Aorta (tissue), 5 donors: ENCODE measurements around the gene CABP2. TPM values are rescaled to one million over a fixed set of nuclear protein-coding genes. Genes with fewer than 3 reads are reported as not detected.

ENCODE experiments used
- ATAC-seq: fragments of 200-7000 bp; cut with Tn5 transposase; one replicate; pipeline ENCODE4 v1.9.1; 2022; ENCODE audit warnings: moderate library complexity; ENCODE audit not compliant: low FRiP score
- DNase-seq, 2 donors: peaks; one replicate each; pipeline ENCODE4 v3.0.0-alpha.2; 2020
- H3K27ac ChIP-seq, 2 donors: one replicate each; pipeline ENCODE4 v1.5.1; 2013; ENCODE audit warnings: low read length in 2 of 2, mild to moderate bottlenecking in 2 of 2, moderate library complexity in 2 of 2, control low read depth in 1 of 2, inconsistent platforms in 1 of 2, low read depth in 1 of 2
- H3K27me3 ChIP-seq, 2 donors: one replicate each; pipeline ENCODE4 v1.6.1; 2013; ENCODE audit warnings: control low read depth in 1 of 2, low read length in 1 of 2, mild to moderate bottlenecking in 1 of 2, moderate library complexity in 1 of 2; ENCODE audit not compliant: insufficient read depth in 2 of 2, control insufficient read depth in 1 of 2
- H3K36me3 ChIP-seq, 2 donors: one replicate each; pipeline ENCODE4 v1.6.1; 2013; ENCODE audit warnings: control low read depth in 1 of 2, low read length in 1 of 2, mild to moderate bottlenecking in 1 of 2; ENCODE audit not compliant: insufficient read depth in 2 of 2, control insufficient read depth in 1 of 2
- H3K4me1 ChIP-seq, 2 donors: one replicate each; pipeline ENCODE4 v1.6.1; 2013; ENCODE audit warnings: low read length in 2 of 2, control low read depth in 1 of 2, mild to moderate bottlenecking in 1 of 2, moderate library complexity in 1 of 2; ENCODE audit not compliant: insufficient read depth in 2 of 2, control insufficient read depth in 1 of 2
- H3K4me3 ChIP-seq, 2 donors: one replicate each; pipeline ENCODE4 v1.5.1; 2013; ENCODE audit warnings: low read length in 2 of 2, control low read depth in 1 of 2, mild to moderate bottlenecking in 1 of 2
- H3K9me3 ChIP-seq: one replicate; pipeline ENCODE4 v1.6.1; 2013; ENCODE audit warnings: mild to moderate bottlenecking, low read length; ENCODE audit not compliant: control insufficient read depth
- WGBS, 2 donors: extraction: QIAGEN DNeasy Blood & Tissue Kit; methylation state at CpG; one replicate each; pipeline ENCODE4 v1.1.7; 2013; 5-methylcytosine and 5-hydroxymethylcytosine counted together
- intact Hi-C, 2 donors: fragments of 100-400 bp; cut with DNase I; formaldehyde crosslinking; loops; one replicate each; pipeline versions ENCODE4 v1.14.2 to v1.15.0; 2022
- polyA plus RNA-seq, 2 donors: library from polyadenylated mRNA; stranded (reverse); fragments of 200-250 nt; gene quantifications; one replicate each; pipeline ENCODE4 v1.2.3, GENCODE V29; 2013
- total RNA-seq, 2 donors: library from RNA; stranded (reverse); fragmentation: NEBNext Ultra II Directional; extraction: Animal tissue kit (Norgen Biotek cat#: 25700); gene quantifications; one replicate each; pipeline ENCODE4 v1.2.1, GENCODE V29; 2021
- donor health status: healthy with polysubstance abuse.
- donor health status: Bipolar disorder and iron deficiency.
- donor health status: DM: no; HTN: no; CAD: no.
- donor health status: DM: no; HTN: no; CAD: no.
- donor health status: DM: yes; HTN: yes; CAD: no.

The CABP2 gene
- total and polyA plus RNA-seq, 4 donors, result not detected

- Histone ChIP-seq H3K27ac (no peak overlapping the region), H3K27me3 (no peaks in the 10 kb centered on the region), H3K4me1 (no peaks in the 10 kb centered on the region), H3K36me3 (peaks cover 0 to 2% of the 10 kb centered on the region in 2 donors), H3K9me3 (no peaks in the 10 kb centered on the region), H3K4me3 (no peak overlapping the region)
- DNase-seq (peak in 1 of 2 donors; percentile 43), ATAC-seq (no peak)
- intact Hi-C loops, result loop anchor here in 1 of 2 donors (10.0 kb wide), 1 partner anchor 108 kb away; the partner anchor contains the start of gene RAD9A
- 96% methylated on average over 18 of the region's 18 CpGs for WGBS, 2 donors
Observed at GRCh38 chr11:67502328-67502979, 20.8 kb downstream of the CABP2 start.

- H3K9me3 ChIP-seq, result no peaks in the 10 kb centered on the region
- peak in 1 of 2 donors; percentile 40 for DNase-seq
- WGBS, 2 donors, result 97 to 98% methylated on average over 18 of the region's 18 CpGs
- intact Hi-C loops, result loop anchor here in 1 of 2 donors (10.0 kb wide), 1 partner anchor 107 kb away; the partner anchor contains the start of gene RAD9A
- no peak overlapping the region for H3K4me3 ChIP-seq
- H3K27ac ChIP-seq, result no peak overlapping the region
- H3K4me1 ChIP-seq, result no peaks in the 10 kb centered on the region
- H3K36me3 ChIP-seq, result peaks cover 0 to 2% of the 10 kb centered on the region in 2 donors
- H3K27me3 ChIP-seq, result no peaks in the 10 kb centered on the region
- ATAC-seq, result no peak
Observed at GRCh38 chr11:67501854-67502253, 21.4 kb downstream of the CABP2 start.

GRCh38 chr11:67500831-67501715 is 22.2 kb downstream of the CABP2 start:
- peaks cover 0 to 2% of the 10 kb centered on the region in 2 donors for H3K36me3 ChIP-seq
- H3K9me3 ChIP-seq, result no peaks in the 10 kb centered on the region
- H3K4me1 ChIP-seq, result no peaks in the 10 kb centered on the region
- ATAC-seq (no peak), DNase-seq (peak in 1 of 2 donors; percentile 39)
- H3K4me3 ChIP-seq, result no peak overlapping the region
- H3K27ac ChIP-seq, result no peak overlapping the region
- H3K27me3 ChIP-seq, result no peaks in the 10 kb centered on the region
- intact Hi-C loops, result loop anchor here in 1 of 2 donors (10.0 kb wide), 1 partner anchor 106 kb away; the partner anchor contains the start of gene RAD9A
- WGBS, 2 donors, result 92 to 94% methylated on average over 9 of the region's 9 CpGs

GRCh38 chr11:67500484-67500821 is 22.8 kb downstream of the CABP2 start:
- Histone ChIP-seq H3K36me3 (peaks cover 0 to 2% of the 10 kb centered on the region in 2 donors), H3K9me3 (no peaks in the 10 kb centered on the region), H3K27me3 (no peaks in the 10 kb centered on the region), H3K27ac (no peak overlapping the region), H3K4me1 (no peaks in the 10 kb centered on the region), H3K4me3 (no peak overlapping the region)
- DNase-seq, result no peak
- intact Hi-C loops, result loop anchor here in 1 of 2 donors (10.0 kb wide), 1 partner anchor 106 kb away; the partner anchor contains the start of gene RAD9A
- ATAC-seq, result no peak
- 92 to 98% methylated on average over 1 of the region's 1 CpG for WGBS, 2 donors

GRCh38 chr11:67499808-67500483 is 23.3 kb downstream of the CABP2 start:
- H3K27ac ChIP-seq, result no peak overlapping the region
- H3K36me3 ChIP-seq, result peaks cover 0 to 2% of the 10 kb centered on the region in 2 donors
- intact Hi-C loops, result loop anchor here in 1 of 2 donors (10.0 kb wide), 1 partner anchor 105 kb away; the partner anchor contains the start of gene RAD9A
- no peaks in the 10 kb centered on the region for H3K27me3 ChIP-seq
- no peaks in the 10 kb centered on the region for H3K9me3 ChIP-seq
- peak in 1 of 2 donors; percentile 44 for DNase-seq
- WGBS, 2 donors, result 92 to 95% methylated on average over 26 of the region's 26 CpGs
- H3K4me1 ChIP-seq, result no peaks in the 10 kb centered on the region
- ATAC-seq, result no peak
- no peak overlapping the region for H3K4me3 ChIP-seq

GRCh38 chr11:67498544-67498972 is 24.7 kb downstream of the CABP2 start:
- intact Hi-C loops, result no loop called here
- H3K4me3 ChIP-seq, result no peak overlapping the region
- DNase-seq, result peak; percentile 29 to 76
- WGBS, 2 donors, result 89 to 94% methylated on average over 21 of the region's 21 CpGs
- no peaks in the 10 kb centered on the region for H3K9me3 ChIP-seq
- H3K27ac ChIP-seq, result no peak overlapping the region
- H3K36me3 ChIP-seq, result peaks cover 0 to 2% of the 10 kb centered on the region in 2 donors
- H3K4me1 ChIP-seq, result no peaks in the 10 kb centered on the region
- H3K27me3 ChIP-seq, result no peaks in the 10 kb centered on the region
- ATAC-seq, result no peak

- Histone ChIP-seq H3K27ac (no peak overlapping the region), H3K27me3 (no peaks in the 10 kb centered on the region), H3K36me3 (peaks cover 0 to 2% of the 10 kb centered on the region in 2 donors), H3K9me3 (no peaks in the 10 kb centered on the region), H3K4me3 (no peak overlapping the region), H3K4me1 (no peaks in the 10 kb centered on the region)
- DNase-seq, result no peak
- ATAC-seq, result no peak
- intact Hi-C loops, result no loop called here
- 94 to 96% methylated on average over 21 of the region's 21 CpGs for WGBS, 2 donors
Observed at GRCh38 chr11:67497656-67498291, 25.5 kb downstream of the CABP2 start.

- H3K27me3 ChIP-seq, result no peaks in the 10 kb centered on the region
- intact Hi-C loops, result no loop called here
- WGBS, 2 donors, result 94 to 95% methylated on average over 12 of the region's 12 CpGs
- DNase-seq, result no peak
- no peaks in the 10 kb centered on the region for H3K4me1 ChIP-seq
- H3K27ac ChIP-seq, result no peak overlapping the region
- ATAC-seq, result no peak
- H3K36me3 ChIP-seq, result peaks cover 0 to 2% of the 10 kb centered on the region in 2 donors
- H3K9me3 ChIP-seq, result no peaks in the 10 kb centered on the region
- H3K4me3 ChIP-seq, result no peak overlapping the region
Observed at GRCh38 chr11:67496113-67496512, 27.1 kb downstream of the CABP2 start.
